DMS53 treated with DMSO at 0.1 percent for 48 hours (cell line): ENCODE data around the gene SH3BP1.
A peak's percentile ranks its signal among the peaks of the same experiment; 100 is the strongest.
"Not testable (repeated sequence)": the region's sequence is repeated elsewhere in the genome, so short reads cannot be mapped to it uniquely, and the experiment has no call there.

ENCODE experiments used
- DNase-seq: peaks from one replicate; lab custom pipeline; 2025; ENCODE audit not compliant: unreplicated experiment; lab: John Stamatoyannopoulos, UW

The SH3BP1 gene, protein sequence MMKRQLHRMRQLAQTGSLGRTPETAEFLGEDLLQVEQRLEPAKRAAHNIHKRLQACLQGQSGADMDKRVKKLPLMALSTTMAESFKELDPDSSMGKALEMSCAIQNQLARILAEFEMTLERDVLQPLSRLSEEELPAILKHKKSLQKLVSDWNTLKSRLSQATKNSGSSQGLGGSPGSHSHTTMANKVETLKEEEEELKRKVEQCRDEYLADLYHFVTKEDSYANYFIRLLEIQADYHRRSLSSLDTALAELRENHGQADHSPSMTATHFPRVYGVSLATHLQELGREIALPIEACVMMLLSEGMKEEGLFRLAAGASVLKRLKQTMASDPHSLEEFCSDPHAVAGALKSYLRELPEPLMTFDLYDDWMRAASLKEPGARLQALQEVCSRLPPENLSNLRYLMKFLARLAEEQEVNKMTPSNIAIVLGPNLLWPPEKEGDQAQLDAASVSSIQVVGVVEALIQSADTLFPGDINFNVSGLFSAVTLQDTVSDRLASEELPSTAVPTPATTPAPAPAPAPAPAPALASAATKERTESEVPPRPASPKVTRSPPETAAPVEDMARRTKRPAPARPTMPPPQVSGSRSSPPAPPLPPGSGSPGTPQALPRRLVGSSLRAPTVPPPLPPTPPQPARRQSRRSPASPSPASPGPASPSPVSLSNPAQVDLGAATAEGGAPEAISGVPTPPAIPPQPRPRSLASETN

DNA sequence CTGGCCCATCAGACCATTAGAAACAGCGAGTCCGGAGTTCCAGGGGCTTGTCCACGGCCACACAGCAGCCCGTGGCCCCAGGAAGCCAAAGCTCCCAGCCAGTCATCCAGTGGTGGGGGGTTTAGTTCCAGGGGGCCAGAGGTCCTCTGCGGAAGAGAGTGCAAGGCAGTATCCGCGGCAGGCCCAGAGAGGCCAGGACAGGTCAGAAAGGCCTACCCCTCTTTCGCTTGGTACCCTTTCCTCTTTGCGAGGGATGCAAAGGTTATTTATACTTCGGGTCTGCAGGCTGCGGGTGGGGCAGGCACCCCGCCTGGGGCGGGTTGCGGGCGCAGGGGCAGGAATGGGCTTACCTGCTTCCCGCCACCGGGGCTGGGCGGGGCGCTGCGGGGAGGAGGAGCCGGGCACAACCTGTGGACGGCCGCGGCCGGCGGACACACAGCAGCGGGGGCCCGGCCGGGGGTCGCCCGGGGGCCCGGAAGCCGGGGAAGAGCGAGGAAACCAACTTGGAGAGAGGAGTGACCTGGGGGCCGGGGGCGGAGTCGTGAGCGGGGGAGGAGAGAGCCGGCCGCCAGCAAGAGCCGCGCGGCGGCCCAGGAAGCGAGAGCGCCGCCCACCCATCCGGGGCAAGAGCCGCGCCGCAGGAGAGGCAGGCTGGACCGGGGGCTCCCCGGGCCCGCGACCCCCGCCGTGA, at the start of gene SH3BP1:
Gene SH3BP1, plus strand, starts transcription at position 600 of the 691 bp plus-strand sequence. CDS start 119 bp downstream, outside the sequence.
- no peak for DNase-seq

DNA sequence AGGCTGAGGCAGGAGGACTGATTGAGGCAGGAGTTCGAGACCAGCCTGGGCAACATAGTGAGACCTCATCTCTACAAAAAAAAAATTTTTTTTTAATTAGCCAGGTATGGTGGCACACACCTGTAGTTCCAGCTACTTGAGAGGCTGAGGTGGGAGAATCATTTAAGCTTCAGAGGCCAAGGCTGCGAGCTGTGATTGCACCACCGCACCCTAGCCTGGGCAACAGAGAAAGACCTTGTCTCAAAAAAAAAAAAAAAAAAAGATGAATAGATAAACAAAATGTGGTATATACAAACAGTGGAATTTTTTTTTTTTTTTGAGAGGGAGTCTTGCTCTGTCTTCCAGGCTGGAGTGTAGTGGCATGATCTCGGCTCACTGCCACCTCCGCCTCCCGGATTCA, 48.4 kb upstream of the SH3BP1 start:
- DNase-seq = not testable (repeated sequence)

DNA sequence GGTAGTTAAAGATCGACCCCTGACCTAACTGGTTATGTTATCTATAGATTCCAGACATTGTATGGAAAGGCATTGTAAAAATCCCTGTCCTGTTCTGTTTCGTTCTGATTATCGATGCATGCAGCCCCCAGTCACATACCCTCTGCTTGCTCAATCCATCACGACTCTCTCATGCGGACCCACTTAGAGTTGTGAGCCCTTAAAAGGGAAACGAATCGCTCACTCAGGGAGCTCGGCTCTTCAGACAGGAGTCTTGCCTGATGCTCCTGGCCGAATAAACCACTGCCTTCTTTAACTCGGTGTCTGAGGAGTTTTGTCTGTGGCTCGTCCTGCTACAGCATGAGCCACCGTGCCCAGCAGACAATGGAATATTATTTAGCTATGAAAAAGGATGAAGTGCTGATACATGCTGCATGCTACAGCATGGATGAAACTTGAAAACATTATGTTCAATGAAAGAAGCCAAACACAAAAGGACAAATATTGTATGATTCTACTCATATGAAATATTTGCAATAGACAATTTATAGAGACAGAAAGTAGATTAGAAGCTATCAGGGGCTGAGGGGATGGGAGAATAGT, 47.6 kb upstream of the SH3BP1 start:
- no peak for DNase-seq

DNA sequence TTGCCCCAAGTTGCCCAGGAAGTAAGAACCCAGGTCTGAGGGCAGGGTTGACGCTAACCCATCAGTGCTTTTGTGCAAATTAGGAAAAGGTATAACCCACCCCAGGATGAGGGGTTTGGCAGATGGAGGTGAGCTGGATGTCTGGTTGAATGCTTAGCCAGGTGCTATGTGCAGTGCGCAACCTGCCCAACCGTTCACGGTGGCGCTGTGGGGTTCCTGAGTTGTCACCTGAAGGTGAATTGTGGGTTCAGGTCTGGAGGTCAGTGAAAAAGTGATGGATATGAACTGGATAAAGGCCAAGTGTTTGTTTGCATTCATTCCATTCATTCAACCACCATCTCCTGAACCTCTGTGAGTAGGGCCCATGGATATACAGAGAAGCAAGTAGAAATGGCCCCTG, 45.2 kb upstream of the SH3BP1 start:
- no peak for DNase-seq

DNA sequence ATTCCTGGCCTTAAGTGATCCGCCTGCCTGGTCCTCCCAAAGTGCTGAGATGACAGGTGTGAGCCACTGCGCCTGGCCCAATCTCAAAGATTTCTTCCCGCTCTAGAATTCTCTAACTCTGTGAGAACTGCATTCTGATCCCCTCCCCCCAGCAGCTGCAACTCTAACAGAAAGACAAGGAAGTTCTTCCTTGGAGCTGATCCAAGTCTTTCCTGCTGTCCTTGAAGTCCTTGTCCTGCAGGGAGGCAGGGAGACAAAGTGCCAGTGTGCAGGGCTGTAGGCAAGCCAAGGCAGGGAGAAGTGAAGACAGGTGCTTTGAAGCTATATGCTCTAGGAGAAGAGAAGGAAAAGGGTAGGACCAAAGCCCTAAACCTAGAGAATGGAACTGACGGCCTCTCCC, 40.3 kb upstream of the SH3BP1 start:
- no peak for DNase-seq

DNA sequence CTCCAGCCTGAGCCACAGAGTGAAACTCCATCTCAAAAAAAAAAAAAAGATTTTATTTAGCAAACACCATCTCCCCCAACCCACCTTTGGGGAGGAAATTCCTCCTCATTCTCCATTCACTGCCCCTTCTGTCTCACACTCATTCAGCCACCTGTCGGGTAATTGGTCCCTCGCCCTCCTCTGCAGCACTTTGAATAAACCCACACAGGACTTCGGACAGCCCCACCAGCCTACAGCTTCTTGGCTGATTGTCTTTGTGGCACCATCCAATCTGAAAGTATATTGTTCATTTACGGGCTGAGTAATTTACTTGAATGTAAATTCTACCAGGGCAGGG, 38.3 kb upstream of the SH3BP1 start:
- no peak for DNase-seq

DNA sequence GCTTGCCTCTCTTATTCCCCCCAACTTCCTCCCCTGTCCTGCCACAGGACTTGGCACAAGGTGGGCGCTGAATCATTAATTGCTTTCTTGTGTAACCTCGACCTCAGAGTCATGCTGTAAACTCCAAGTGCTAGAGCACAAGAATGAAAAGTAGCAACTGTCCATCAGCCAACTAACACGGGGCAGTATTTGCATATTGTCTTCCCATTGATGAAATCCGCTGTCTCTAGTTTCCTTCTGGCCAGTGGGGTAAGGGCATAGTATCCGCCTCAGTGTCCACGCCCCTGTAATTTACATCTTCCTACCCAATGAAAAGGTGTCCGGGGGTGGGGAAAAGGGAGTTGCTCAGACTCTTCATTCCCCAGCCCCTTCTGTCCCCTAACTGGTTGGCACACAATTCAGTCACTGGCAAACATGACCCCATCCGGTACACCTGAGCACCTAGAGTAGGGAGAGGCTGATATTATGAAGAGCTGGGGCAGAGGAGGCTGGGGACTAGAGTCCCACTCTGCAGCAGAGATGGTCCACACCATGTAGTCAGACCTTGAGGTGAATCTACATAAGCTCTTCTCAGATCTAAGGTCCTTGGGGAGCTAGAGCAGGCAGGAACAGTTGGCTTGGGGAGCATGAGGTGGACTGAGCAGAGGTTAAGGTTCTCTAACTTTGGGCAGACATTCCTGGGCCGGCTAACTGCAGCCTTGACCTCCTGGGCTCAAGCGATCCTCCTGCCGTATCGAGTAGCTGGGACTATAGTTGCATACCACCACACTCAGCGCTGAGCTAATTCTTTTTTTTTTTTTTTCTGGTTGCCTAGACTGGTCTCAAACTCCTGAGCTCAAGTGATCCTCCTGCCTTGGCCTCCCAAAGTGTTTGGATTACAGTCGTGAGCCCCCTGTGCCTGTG, 37.7 kb upstream of the SH3BP1 start:
- no peak for DNase-seq

DNA sequence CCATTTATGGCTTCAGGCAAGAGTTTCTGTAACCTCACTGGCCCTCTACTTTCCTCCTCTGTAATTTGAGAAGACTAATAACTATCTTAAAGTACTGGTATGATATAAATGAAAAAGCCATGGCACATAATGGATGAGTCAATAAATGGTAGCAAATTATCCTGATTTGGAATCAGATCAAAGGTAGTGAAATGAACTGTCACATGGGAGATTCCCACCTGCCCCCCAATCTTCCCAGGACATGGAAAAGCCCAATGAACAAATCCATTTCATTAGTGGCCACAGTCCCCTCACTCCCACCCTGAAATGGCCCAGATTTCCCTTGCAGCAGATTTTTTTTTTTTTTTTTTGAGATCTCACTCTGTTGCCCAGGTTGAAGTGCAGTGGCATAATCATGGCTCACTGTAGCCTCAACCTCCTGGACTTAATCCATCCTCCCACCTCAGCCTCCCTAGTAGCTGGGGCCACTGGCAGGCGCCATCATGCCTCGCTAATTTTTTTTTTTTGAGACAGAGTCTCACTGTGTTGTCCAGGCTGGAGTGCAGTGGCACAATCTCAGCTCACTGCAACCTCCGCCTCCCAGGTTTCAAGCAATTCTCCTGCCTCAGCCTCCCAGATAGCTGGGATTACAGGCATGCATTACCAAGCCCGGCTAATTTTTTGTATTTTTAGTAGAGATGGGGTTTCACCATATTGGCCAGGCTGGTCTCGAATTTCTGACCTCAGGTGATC, 36.8 kb upstream of the SH3BP1 start:
- DNase-seq = not testable (repeated sequence)

DNA sequence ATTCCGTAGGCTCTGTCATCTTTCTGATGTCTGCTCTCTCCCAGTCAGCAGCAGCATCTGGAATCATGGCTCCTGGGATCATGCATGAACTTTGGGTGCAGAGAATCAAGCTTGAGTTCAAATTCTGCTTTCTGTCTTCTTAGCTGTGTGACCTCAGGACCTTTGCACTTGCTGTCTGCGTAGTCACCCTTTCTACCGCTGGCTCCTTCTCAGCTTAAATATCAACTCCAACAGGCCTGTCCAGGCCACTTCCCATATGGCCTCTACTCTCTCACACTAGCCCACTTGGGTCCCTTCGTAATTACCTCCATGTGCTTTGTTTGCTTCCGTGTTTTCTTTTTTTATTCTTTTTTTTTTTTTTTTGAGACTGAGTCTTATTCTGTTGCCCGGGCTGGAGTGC, 35.4 kb upstream of the SH3BP1 start:
- DNase-seq = no peak

DNA sequence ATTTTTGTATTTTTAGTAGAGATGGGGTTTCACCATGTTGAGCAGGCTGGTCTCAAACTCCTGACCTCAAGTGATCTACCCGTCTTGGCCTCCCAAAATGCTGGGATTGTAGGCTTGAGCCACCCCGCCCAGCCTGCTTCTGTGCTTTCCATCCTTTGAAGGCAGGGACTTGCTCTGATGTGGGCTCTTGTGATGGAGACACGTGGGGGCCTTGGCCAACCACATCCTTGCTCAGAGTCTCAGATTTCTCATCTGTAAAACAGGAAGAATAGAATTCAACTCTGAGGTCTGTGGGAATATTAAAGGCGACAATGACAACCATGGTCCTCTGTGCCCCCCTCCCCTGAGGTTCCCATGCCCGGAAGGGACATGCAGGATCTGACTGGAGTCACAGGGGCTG, 34.6 kb upstream of the SH3BP1 start:
- DNase-seq = no peak

DNA sequence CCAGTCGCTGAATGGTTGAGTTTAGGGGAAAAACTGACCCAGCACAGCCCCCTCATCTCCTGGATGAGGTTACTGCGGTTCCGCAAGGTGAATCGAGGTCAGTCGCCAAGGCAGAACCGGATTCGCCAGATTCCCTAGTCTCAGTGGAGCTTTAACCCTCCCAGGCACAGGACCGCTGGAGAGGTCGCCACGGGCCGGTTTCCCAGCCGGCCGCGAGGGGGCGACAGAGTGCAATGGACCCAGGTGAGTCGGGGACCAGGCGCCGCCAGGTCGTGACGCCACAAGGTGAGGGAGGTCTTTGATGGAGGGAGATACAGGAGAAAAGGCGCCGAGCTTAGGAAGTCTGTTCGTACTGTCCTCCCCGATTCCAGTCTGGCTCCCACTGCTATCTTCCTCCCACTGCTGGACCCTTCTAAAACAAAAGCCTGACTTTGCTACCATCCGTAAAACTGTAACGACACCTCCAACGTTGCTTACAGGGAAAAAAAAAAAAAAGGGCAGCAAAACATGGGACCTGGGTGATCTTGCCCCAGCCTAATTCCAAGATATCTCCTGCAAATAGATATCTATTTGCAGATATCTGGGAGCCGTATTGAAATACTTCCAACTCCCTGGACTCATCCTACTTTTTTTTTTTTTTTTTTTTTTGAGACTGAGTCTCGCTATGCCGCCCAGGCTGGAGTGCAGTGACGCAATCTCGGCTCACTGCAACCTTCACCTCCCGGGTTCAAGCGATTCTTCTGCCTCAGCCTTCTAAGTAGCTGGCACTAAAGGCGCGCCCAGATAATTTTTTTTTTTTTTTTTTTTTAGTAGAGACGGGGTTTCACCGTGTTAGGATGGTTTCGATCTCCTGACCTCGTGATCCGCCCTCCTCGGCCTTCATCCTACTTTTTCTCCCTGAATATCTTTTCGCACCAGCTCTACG, 32.2 kb upstream of the SH3BP1 start:
- peak; percentile 61 for DNase-seq

DNA sequence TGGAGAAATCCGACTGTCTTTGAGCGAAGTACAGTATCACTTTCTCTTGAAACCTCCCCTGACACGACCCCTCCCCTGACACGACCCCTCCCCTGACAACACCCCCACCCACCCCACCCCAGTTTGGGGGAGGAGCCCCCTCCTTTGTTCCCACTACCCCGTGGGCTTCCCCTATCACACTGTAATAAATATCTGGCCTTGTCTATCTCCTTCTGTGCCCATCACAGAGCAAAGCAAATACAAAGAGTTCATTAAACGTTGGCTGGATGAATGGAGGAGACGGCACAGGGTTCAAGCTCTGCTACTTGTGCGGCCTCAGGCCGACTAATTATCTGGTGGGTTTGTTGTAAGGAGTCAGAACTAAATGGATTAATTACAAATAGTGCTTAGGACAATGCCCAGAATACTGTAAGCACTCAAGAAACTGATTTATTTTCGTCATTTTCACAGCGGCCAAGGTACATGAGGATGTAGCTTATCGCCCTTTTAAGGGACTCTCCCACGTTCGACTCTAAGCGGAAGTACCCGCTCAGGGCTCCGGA, 31.5 kb upstream of the SH3BP1 start:
- DNase-seq = no peak

DNA sequence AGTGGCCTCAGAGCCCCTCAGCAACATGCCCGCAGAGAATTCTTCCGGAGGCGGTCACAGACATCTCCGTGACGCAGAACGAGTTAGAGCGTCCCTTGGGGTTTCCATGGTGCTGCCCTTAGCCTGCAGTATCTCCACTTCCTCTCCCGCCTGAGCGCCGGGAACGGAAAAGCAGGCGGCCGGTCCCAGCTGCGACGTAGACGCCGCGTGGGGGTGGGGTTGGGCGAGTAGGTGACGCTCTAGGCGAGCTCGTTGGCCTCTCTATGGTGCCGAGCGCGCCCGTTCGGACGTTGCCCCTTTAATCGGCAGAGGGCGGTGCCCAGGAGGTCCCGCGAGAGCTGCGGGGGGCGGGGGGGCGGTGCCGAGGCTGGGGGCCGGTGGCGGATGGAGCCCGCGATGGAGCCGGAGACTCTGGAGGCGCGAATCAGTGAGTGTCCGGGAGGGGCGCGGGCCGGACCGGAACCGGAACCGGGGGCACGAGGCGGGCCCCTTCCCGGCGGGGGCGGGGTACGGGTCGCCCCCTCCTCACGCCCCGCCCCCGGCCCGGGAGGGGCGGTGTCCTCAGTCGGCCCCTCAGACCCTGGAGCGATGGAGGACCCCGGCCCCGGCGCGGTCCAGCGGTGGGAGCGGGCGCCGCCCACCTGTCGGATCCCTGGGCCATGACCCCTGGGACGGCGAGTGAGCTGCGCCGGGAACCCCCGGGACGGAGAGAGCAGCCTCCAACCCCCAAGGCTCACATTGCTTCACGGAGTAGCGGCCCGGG, 30.8 kb upstream of the SH3BP1 start, which contains the start of gene GGA1:
Gene GGA1, plus strand, starts transcription at position 358 of the 763 bp plus-strand sequence. Its CDS starts 27 bp downstream, at position 385.
- DNase-seq = peak; percentile 54

DNA sequence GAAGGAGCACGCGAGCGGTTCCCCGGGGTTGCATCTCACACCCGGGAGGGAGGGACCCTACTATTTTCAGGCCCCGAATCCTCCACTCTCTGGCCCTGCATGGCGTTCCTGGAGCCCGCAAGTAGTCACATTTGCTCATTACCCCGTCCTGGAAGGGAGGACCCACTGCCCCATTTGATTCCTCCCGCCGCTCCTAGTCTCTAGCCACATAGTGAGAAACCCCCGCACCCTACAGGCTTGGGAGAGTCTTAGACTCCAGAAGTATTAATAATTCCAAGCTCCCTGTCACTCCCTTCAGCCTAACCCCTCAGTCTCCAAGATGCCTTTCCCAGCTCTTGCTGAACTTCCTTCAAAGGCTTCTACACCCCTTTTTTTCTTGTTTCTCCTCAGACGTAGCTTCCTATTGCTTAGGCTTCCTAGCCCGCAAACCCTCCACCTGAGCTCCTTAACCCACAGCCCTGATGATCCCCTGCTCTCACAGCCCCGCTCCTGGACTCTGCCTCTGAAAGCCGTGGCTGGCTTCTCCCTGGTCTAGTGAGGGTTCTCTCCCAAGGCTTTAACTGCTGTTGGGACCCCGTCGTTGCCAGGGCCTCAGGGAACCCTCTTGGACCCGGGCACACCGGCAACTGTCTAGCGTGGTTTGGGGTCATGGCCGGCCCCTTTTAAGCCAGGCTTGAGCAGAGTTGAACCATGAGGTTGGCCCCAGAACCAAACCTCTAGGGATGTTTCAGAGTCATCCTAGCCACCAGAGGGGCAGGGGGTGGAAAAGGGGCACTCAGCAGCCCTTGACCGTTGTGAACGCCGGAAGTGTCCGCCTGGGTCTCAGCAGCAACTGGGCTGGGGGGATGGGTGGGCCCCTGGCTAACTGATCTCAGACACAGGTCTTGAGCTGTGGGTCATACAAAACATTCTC, 30.0 kb upstream of the SH3BP1 start:
- no peak for DNase-seq

DNA sequence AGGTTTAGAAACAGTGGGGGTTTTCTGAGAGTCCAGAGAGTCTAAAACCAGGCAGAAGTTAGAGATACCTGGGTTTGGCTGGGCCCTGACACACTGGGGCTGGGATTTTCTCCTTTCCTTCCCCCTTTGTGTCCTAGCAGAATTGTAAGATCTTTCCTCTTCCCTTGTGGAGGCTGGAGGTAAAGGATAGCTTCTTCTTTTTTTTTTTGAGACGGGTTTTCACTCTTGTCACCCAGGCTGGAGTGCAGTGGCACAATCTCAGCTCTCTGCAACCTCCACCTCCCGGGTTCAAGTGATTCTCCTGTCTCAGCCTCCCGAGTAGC, 29.4 kb upstream of the SH3BP1 start:
- DNase-seq = not testable (repeated sequence)

DNA sequence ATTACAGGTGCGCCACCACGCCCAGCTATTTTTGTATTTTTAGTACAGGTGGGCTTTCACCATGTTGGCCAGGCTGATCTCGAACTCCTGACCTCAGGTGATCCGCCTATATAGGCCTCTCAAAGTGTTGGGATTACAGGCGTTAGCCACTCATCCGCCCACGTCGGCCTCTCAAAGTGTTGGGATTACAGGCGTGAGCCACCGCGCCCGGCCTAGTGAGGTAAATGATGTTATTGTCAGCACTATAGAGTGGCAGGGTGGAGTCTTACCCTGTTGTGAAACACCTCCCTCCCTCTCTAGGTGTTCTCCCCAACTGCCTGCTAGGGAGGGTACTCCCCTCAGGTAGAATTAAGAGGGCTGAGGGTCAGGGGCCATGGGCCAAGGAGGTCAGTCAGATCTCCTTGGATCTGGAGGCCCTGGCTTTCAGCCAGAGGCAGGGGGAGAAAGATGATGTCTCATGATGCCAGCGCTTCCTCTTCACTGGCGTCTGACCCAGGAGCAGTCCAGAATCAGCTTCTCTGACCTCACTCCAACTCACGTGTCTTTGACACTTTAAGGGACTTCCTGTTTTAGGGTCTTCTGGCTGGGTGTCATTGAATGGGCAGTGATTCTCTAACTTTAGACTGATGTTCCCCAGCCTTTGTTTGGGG, 28.9 kb upstream of the SH3BP1 start:
- DNase-seq = no peak
